Measurements from ENCODE around the gene EGF.

EGF gene

GRCh38 chr4:110042545-110043517 is 130.1 kb downstream of the EGF start:
- no peak for DNase-seq

DNA sequence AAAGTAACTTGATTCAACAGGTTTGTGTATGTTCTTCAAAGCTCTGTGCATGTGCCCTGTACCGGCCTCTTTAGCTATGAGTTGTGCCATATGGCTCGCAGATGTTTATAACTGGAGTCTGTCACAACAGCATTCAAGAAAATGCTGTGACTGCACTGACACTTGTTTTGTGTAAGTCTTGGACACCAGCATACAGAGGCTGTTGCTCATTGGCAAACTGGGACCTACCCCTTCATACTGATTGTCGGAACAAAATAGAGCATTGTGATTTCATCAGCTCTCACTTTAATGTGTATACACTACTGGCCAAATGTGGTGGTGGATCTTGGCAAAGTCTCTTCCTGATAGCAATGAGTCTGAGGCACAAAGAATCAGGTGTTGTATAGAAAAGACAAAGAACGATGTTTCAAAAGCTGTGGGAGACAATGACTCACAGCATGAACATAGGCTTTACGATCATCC is 133.9 kb downstream of the EGF start:
- no peak for DNase-seq

DNA sequence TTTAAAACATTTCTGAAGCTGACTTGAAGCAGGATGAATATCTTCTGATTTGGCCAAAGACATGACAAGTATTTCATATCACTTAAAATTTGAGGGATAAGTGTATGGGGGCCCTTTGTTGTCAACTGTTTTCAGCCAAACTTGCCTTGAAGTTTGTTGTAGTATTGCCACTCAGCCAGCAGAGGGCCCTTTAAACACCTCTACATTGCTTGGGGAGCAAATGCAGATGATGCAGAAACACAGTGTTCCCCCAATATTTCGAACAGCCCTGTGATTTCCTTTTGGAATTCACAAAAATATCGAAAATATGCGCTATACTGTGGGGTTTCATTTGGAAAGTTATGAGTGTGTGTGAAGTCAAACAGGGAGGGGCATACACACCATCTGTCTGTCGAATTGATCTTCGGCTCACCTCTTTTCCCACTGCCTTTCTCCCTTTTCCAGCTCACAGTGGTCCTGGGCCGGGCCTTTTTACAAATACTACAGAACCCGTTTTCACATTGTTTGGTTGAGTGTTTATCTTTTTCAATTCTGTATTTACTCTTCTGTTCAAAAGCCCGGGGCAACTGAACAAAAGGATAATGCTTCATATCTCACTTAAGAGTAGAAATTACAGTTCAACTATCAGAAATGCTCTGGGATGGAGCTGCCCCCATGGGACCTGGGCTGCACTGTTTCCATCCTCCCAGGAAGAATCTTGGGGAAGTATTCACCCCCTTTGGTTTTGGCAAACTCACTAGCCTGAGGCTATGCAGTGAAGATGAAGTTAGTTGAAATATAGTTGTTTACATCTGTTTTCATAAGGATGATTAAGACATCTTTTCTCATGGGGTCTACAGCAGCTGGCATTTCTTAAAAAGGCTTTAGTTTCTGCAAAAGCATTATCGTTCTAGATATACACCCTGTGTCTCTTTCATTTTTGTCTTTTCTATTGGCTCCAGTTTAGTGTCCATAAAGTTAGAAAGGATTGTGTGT is 137.6 kb downstream of the EGF start:
- DNase-seq: no peak

GRCh38 chr4:110055158-110055768 is 142.6 kb downstream of the EGF start:
- no peak for DNase-seq

GRCh38 chr4:110058677-110059076 is 146.0 kb downstream of the EGF start:
- DNase-seq: no peak

DNA sequence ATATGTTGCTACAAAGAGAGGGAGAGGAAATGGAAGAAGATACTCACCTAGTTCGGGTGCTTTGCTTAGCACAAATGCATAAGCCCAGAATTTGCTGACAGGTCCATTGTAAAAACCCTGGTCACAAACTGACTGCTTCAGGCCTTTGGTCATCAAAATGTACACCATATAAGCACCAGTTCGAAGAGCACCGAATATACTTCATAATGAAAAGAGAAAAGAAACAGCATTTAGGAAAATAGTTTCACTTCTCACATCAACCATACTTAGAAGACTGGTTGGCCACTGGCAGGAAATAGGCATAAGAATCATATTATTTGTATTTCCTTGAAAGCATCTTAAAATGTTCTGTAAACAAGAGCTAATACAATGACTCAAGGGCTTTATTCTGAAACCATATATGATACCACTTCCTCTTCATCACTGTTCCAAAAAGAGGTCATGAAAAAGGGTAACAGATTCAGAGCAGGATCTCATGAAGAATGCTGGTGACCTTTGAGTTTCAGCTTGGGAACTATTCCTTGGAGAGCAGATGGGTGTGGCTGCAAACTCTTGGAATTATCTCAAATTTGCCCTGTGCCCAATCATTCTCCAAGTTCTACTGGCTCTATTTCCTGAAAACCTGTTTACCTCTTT is 147.0 kb downstream of the EGF start:
- DNase-seq: no peak

DNA sequence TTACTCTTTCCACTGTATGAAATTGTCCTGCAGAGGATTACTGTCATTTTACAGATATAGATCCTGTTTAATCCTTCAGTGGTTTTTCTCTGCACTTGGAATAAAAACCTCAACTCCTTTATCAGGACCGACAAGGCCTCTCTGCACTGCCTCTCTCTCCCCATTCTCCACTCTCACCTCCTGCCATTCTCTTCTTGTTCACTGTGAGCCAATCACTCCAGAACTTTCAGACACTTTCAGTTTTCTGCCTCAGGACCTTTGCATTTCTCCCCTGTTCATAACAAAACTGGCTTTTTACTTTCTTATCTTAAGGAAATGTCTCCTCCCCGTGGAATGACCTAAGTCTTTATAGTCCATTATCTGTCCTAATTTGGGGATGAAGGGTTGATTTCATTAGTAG is 148.4 kb downstream of the EGF start:
- no peak for DNase-seq

Data from NCI-H774 (cell line).